DOHH2 (cell line): ENCODE measurements around the gene MOGAT1.
"Not testable (repeated sequence)": the region's sequence is repeated elsewhere in the genome, so short reads cannot be mapped to it uniquely, and the experiment has no call there.

Experiments
- H3F3A ChIP-seq: fragments of 200-600 bp; sonication (generic), shearing (Covaris generic); 2 replicates; pipeline ENCODE4 v1.6.0; 2016; ENCODE audit warnings: antibody characterized with exemption, mild to moderate bottlenecking; ENCODE audit not compliant: control insufficient read depth, insufficient read depth
- H3K27ac ChIP-seq: fragments of 200-600 bp; sonication (generic); 2 replicates; pipeline ENCODE4 v1.5.1; 2014; ENCODE audit warnings: low read depth, mild to moderate bottlenecking, low read length, moderate library complexity
- H3K27me3 ChIP-seq: fragments of 200-600 bp; sonication (generic); 2 replicates; pipeline ENCODE4 v1.6.1; 2014; ENCODE audit warnings: mild to moderate bottlenecking, low read length, mixed read lengths; ENCODE audit not compliant: control insufficient read depth
- H3K36me3 ChIP-seq: fragments of 200-600 bp; sonication (generic); 2 replicates; pipeline ENCODE4 v1.6.1; 2014; ENCODE audit warnings: mild to moderate bottlenecking, low read length, moderate library complexity, mixed read lengths; ENCODE audit not compliant: control insufficient read depth
- H3K4me1 ChIP-seq: fragments of 200-600 bp; sonication (generic); 2 replicates; pipeline ENCODE4 v1.6.1; 2014; ENCODE audit warnings: mild to moderate bottlenecking, low read length, mixed read lengths; ENCODE audit not compliant: control insufficient read depth
- H3K4me2 ChIP-seq: fragments of 200-600 bp; sonication (generic); 2 replicates; pipeline ENCODE4 v1.6.0; 2014; ENCODE audit warnings: mild to moderate bottlenecking, low read length, moderate library complexity
- H3K4me3 ChIP-seq: fragments of 200-600 bp; sonication (generic); 2 replicates; pipeline ENCODE4 v1.5.1; 2014; ENCODE audit warnings: mild to moderate bottlenecking, low read length, mixed read lengths
- H3K79me2 ChIP-seq: fragments of 200-600 bp; sonication (generic); 2 replicates; pipeline ENCODE4 v1.6.1; 2014; ENCODE audit warnings: mild to moderate bottlenecking, low read length, mixed read lengths; ENCODE audit not compliant: control insufficient read depth
- H3K9me2 ChIP-seq: fragments of 200-600 bp; sonication (generic); replicated peaks from 2 replicates; pipeline ENCODE4 v1.6.1; 2014; ENCODE audit warnings: mild to moderate bottlenecking, low read length, mixed read lengths; ENCODE audit not compliant: control insufficient read depth
- H3K9me3 ChIP-seq: fragments of 200-600 bp; sonication (generic); 2 replicates; pipeline ENCODE4 v1.6.1; 2014; ENCODE audit warnings: antibody characterized with exemption, low read length, mixed read lengths; ENCODE audit not compliant: control insufficient read depth, insufficient read depth
- H4K20me1 ChIP-seq: fragments of 200-600 bp; sonication (generic); 2 replicates; pipeline ENCODE4 v1.6.0; 2014; ENCODE audit warnings: low read depth, mild to moderate bottlenecking, antibody characterized with exemption, low read length, moderate library complexity; ENCODE audit not compliant: control insufficient read depth, insufficient read depth
- EZH2phosphoT487 ChIP-seq: fragments of 200-600 bp; sonication (generic); IDR thresholded peaks from 2 replicates; pipeline ENCODE4 v1.6.1; 2017; ENCODE audit warnings: borderline replicate concordance, mild to moderate bottlenecking, antibody characterized with exemption, low read length, moderate library complexity, mixed read lengths
- TF ChIP-seq, protein P1 (sequence below): fragments of 200-600 bp; sonication (generic); IDR thresholded peaks from one replicate; pipeline ENCODE4 v1.5.1; 2014; ENCODE audit warnings: antibody characterized with exemption, mild to moderate bottlenecking, low read depth, low read length; ENCODE audit not compliant: poor library complexity, severe bottlenecking

Gene MOGAT1

DNA sequence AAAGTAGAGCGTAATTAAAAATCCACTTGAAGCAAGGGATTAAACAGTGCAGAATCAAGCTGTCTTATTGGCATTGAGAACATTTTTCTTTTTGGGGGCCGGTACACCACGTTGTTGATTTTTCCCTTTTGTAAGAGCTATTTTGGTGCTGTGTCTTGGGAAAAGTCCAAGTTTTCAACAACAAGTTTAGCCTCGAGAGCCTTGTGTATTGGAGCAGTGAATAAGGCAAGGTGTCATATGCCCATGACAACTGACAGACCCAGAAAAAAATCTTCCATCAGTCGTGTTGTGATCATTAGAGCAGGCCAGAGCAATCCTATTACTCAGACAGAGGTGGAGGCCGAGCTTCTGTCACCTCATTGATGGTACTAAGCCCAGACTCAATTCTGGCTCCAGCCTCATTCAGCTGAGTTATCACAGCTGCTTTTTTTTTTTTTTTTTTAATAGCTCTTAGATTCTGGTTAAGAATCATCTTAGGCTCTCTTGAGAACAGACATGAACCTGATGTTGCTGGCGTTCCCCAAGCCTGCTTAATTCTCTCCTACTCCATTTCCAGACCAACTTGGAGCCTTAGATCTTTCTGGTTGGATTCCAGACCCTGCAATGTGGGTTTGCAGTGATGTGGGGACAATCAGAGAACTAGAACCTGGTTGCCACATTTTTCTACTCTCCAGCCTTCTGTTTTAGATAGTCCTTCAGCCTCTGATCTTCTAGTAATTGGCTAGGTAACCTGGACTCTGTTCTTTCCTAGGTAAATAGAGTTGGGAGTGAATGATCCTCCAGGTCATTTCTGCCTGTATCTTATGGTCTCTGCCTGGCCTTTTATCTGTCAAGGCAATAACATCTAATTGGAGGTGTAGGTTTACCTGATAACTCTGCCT is 43.1 kb downstream of the MOGAT1 start:
- TF ChIP-seq, protein P1, sequence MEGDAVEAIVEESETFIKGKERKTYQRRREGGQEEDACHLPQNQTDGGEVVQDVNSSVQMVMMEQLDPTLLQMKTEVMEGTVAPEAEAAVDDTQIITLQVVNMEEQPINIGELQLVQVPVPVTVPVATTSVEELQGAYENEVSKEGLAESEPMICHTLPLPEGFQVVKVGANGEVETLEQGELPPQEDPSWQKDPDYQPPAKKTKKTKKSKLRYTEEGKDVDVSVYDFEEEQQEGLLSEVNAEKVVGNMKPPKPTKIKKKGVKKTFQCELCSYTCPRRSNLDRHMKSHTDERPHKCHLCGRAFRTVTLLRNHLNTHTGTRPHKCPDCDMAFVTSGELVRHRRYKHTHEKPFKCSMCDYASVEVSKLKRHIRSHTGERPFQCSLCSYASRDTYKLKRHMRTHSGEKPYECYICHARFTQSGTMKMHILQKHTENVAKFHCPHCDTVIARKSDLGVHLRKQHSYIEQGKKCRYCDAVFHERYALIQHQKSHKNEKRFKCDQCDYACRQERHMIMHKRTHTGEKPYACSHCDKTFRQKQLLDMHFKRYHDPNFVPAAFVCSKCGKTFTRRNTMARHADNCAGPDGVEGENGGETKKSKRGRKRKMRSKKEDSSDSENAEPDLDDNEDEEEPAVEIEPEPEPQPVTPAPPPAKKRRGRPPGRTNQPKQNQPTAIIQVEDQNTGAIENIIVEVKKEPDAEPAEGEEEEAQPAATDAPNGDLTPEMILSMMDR = no peak
- no peak for TF ChIP-seq EZH2phosphoT487
- Histone ChIP-seq H3K27me3 (no peaks in the 10 kb centered on the region), H3K4me2 (peak overlapping the region; percentile 15; the same call in 1 of the 2 replicates), H3K9me2 (no peaks in the 10 kb centered on the region), H3F3A (no peaks in the 10 kb centered on the region), H3K9me3 (no peaks in the 10 kb centered on the region), H3K4me3 (no peak overlapping the region), H4K20me1 (no peaks in the 10 kb centered on the region), H3K36me3 (no peaks in the 10 kb centered on the region), H3K79me2 (no peaks in the 10 kb centered on the region), H3K27ac (peak overlapping the region; percentile 9; the same call in 1 of the 2 replicates), H3K4me1 (peaks cover 35% of the 10 kb centered on the region)

DNA sequence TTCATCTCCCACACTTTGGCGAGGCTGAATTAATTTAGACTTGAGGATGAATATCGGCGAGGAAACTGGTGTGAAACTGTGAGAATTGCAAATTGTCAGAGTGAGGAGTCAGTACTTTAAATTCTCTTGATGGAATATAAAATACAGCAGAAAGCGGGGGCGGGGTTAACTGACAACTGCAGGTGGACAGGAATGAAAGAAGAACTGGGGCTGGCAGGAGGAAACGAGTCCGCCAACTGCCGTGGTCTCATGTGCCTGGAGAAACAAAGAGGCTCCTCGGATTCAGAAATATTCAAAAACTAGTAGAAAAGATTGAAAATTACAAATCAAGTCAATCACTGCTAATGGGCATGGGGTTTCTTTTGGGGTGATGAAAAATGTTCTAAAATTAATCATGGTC is 44.3 kb downstream of the MOGAT1 start:
- Histone ChIP-seq H3K9me3 (no peaks in the 10 kb centered on the region), H3K4me3 (peak overlapping the region; percentile 40), H3K9me2 (no peaks in the 10 kb centered on the region), H3K4me2 (peak overlapping the region; percentile 61), H3K27ac (peak overlapping the region; percentile 75), H4K20me1 (no peaks in the 10 kb centered on the region), H3K27me3 (no peaks in the 10 kb centered on the region), H3F3A (no peaks in the 10 kb centered on the region), H3K36me3 (no peaks in the 10 kb centered on the region), H3K4me1 (peaks cover 35% of the 10 kb centered on the region), H3K79me2 (no peaks in the 10 kb centered on the region)
- no peak for TF ChIP-seq EZH2phosphoT487
- TF ChIP-seq, protein P1 = no peak

DNA sequence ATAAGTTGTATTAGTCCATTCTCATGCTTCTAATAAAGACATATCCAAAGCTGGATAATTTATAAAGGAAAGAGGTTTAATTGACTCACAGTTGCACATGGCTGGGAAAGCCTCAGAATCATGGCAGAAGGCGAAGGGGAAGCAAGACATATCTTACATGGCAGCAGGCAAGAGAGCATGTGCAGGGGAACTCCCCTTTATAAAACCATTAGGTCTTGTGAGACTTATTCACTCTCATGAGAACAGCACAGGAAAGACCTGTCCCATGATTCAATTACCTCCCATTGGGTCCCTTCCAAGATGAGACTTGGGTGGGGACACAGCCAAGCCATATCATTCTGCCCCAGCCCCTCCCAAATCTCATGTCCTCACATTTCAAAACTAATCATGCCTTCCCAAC is 48.3 kb downstream of the MOGAT1 start:
- H3K27me3 ChIP-seq, H3K4me3 ChIP-seq, H3K79me2 ChIP-seq, H4K20me1 ChIP-seq, H3K27ac ChIP-seq, H3K36me3 ChIP-seq, H3K9me3 ChIP-seq, H3K9me2 ChIP-seq, H3F3A ChIP-seq, H3K4me2 ChIP-seq: not testable (repeated sequence)
- peaks cover 35% of the 10 kb centered on the region for H3K4me1 ChIP-seq

DNA sequence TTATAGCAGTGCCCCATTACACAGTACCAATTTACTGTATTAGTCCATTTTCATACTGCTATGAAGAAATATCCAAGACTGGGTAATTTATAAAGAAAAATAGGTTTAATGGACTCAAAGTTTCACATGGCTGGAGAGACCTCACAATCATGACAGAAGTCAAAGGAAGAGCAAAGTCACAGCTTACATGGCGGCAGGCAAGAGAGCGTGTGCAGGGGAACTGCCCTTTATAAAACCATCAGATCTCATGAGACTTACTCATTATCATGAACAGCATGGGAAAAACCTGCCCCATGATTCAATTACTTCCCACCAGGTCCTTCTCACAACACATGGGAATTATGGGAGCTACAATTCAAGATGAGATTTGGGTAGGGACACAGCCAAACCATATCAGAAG is 50.1 kb downstream of the MOGAT1 start:
- Histone ChIP-seq H3K4me2 (peak overlapping the region; percentile 59; the same call in 1 of the 2 replicates), H3K4me1 (peaks cover 18% of the 10 kb centered on the region), H3K4me3 (peak overlapping the region; percentile 41; the same call in 1 of the 2 replicates), H3K27ac (peak overlapping the region; percentile 25; the same call in 1 of the 2 replicates)
- not testable (repeated sequence) for H3K27me3 ChIP-seq, H3K9me3 ChIP-seq, H4K20me1 ChIP-seq, H3K36me3 ChIP-seq, H3K9me2 ChIP-seq, H3F3A ChIP-seq, H3K79me2 ChIP-seq
